ENCODE data around the gene EFCAB11.
"Not testable (repeated sequence)": the region's sequence is repeated elsewhere in the genome, so short reads cannot be mapped to it uniquely, and the experiment has no call there.

The EFCAB11 gene

GRCh38 chr14:89884761-89885160, 69.8 kb downstream of the EFCAB11 start:
- no peak overlapping the region for H3K9ac ChIP-seq (ENCODE audit: low read length)
- no peaks in the 10 kb centered on the region for H3F3A ChIP-seq (ENCODE audit: insufficient read depth, low read length)
- H3K79me2 ChIP-seq (ENCODE audit: insufficient read depth, low read length) = no peaks in the 10 kb centered on the region
- no peaks in the 10 kb centered on the region for H3K9me3 ChIP-seq (ENCODE audit: low read length)
- H3K4me1 ChIP-seq (ENCODE audit: insufficient read depth, low read length, severe bottlenecking) = no peaks in the 10 kb centered on the region
- H3K4me3 ChIP-seq (ENCODE audit: low read depth, low read length, poor library complexity, severe bottlenecking) = no peak overlapping the region
- no peaks in the 10 kb centered on the region for H3K36me3 ChIP-seq (ENCODE audit: insufficient read depth, low read length)
- no peaks in the 10 kb centered on the region for H3K9me2 ChIP-seq (ENCODE audit: low read depth, low read length)
- no peak overlapping the region for H3K27ac ChIP-seq (ENCODE audit: low read depth, low read length, poor library complexity, severe bottlenecking)
- TF ChIP-seq, protein P1, sequence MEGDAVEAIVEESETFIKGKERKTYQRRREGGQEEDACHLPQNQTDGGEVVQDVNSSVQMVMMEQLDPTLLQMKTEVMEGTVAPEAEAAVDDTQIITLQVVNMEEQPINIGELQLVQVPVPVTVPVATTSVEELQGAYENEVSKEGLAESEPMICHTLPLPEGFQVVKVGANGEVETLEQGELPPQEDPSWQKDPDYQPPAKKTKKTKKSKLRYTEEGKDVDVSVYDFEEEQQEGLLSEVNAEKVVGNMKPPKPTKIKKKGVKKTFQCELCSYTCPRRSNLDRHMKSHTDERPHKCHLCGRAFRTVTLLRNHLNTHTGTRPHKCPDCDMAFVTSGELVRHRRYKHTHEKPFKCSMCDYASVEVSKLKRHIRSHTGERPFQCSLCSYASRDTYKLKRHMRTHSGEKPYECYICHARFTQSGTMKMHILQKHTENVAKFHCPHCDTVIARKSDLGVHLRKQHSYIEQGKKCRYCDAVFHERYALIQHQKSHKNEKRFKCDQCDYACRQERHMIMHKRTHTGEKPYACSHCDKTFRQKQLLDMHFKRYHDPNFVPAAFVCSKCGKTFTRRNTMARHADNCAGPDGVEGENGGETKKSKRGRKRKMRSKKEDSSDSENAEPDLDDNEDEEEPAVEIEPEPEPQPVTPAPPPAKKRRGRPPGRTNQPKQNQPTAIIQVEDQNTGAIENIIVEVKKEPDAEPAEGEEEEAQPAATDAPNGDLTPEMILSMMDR (IDR thresholded peaks at IDR 0.05; ENCODE audit: low read length) = no peak
- no peak for TF ChIP-seq EZH2 (IDR thresholded peaks at IDR 0.05; ENCODE audit: borderline replicate concordance, low read length)
- H4K20me1 ChIP-seq (ENCODE audit: insufficient read depth, low read length) = no peaks in the 10 kb centered on the region
- H3K4me2 ChIP-seq (ENCODE audit: low read length) = no peak overlapping the region
- H3K27me3 ChIP-seq (ENCODE audit: insufficient read depth, low read length) = no peaks in the 10 kb centered on the region
- H2AFZ ChIP-seq (ENCODE audit: low read length) = no peak overlapping the region

GRCh38 chr14:89881839-89882238, 72.7 kb downstream of the EFCAB11 start:
- Histone ChIP-seq H3K4me3 (ENCODE audit: low read depth, low read length, poor library complexity, severe bottlenecking) (no peak overlapping the region), H3K9me2 (ENCODE audit: low read depth, low read length) (no peaks in the 10 kb centered on the region), H2AFZ (ENCODE audit: low read length) (no peak overlapping the region), H3K4me2 (ENCODE audit: low read length) (no peak overlapping the region), H3K79me2 (ENCODE audit: insufficient read depth, low read length) (no peaks in the 10 kb centered on the region), H3K4me1 (ENCODE audit: insufficient read depth, low read length, severe bottlenecking) (no peaks in the 10 kb centered on the region), H3K27me3 (ENCODE audit: insufficient read depth, low read length) (no peaks in the 10 kb centered on the region), H4K20me1 (ENCODE audit: insufficient read depth, low read length) (no peaks in the 10 kb centered on the region), H3K27ac (ENCODE audit: low read depth, low read length, poor library complexity, severe bottlenecking) (no peak overlapping the region), H3K36me3 (ENCODE audit: insufficient read depth, low read length) (no peaks in the 10 kb centered on the region), H3K9ac (ENCODE audit: low read length) (no peak overlapping the region), H3F3A (ENCODE audit: insufficient read depth, low read length) (no peaks in the 10 kb centered on the region), H3K9me3 (ENCODE audit: low read length) (no peaks in the 10 kb centered on the region)
- TF ChIP-seq EZH2 (IDR thresholded peaks at IDR 0.05; ENCODE audit: borderline replicate concordance, low read length) = no peak
- TF ChIP-seq, protein P1 (IDR thresholded peaks at IDR 0.05; ENCODE audit: low read length) = no peak

DNA sequence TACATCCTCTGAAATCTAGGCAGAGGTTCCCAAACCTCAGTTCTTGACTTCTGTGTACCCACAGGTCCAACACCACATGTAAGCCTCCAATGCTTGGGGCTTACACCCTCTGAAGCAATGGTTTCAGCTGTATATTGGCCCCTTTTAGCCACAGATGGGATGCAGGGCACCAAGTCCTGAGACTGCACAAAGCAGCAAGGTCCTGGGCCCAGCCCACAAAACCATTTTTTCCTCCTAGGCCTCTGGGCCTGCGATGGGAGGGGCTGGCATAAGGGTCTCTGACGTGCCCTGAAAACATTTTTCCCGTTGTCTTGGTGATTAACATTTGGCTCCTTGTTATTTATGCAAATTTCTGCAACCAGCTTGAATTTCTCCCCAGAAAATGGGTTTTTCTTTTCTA, 80.4 kb downstream of the EFCAB11 start:
- H3K9ac ChIP-seq (ENCODE audit: low read length); H3K9me3 ChIP-seq (ENCODE audit: low read length); H3K4me1 ChIP-seq (ENCODE audit: insufficient read depth, low read length, severe bottlenecking); H2AFZ ChIP-seq (ENCODE audit: low read length); H3K4me3 ChIP-seq (ENCODE audit: low read depth, low read length, poor library complexity, severe bottlenecking); H3K4me2 ChIP-seq (ENCODE audit: low read length); H3K9me2 ChIP-seq (ENCODE audit: low read depth, low read length); H4K20me1 ChIP-seq (ENCODE audit: insufficient read depth, low read length); H3K79me2 ChIP-seq (ENCODE audit: insufficient read depth, low read length); H3K27me3 ChIP-seq (ENCODE audit: insufficient read depth, low read length); H3K36me3 ChIP-seq (ENCODE audit: insufficient read depth, low read length); H3F3A ChIP-seq (ENCODE audit: insufficient read depth, low read length); H3K27ac ChIP-seq (ENCODE audit: low read depth, low read length, poor library complexity, severe bottlenecking): not testable (repeated sequence)

- Histone ChIP-seq H3K9me3 (ENCODE audit: low read length) (no peaks in the 10 kb centered on the region), H3K4me1 (ENCODE audit: insufficient read depth, low read length, severe bottlenecking) (no peaks in the 10 kb centered on the region), H3K4me3 (ENCODE audit: low read depth, low read length, poor library complexity, severe bottlenecking) (no peak overlapping the region), H3F3A (ENCODE audit: insufficient read depth, low read length) (no peaks in the 10 kb centered on the region), H2AFZ (ENCODE audit: low read length) (no peak overlapping the region), H3K9ac (ENCODE audit: low read length) (no peak overlapping the region), H3K79me2 (ENCODE audit: insufficient read depth, low read length) (no peaks in the 10 kb centered on the region), H3K27ac (ENCODE audit: low read depth, low read length, poor library complexity, severe bottlenecking) (no peak overlapping the region), H3K36me3 (ENCODE audit: insufficient read depth, low read length) (no peaks in the 10 kb centered on the region), H3K27me3 (ENCODE audit: insufficient read depth, low read length) (no peaks in the 10 kb centered on the region), H4K20me1 (ENCODE audit: insufficient read depth, low read length) (no peaks in the 10 kb centered on the region), H3K9me2 (ENCODE audit: low read depth, low read length) (no peaks in the 10 kb centered on the region), H3K4me2 (ENCODE audit: low read length) (no peak overlapping the region)
- TF ChIP-seq, protein P1 (IDR thresholded peaks at IDR 0.05; ENCODE audit: low read length) = no peak
- TF ChIP-seq EZH2 (IDR thresholded peaks at IDR 0.05; ENCODE audit: borderline replicate concordance, low read length) = no peak
These were observed 84.2 kb downstream of the EFCAB11 start for GRCh38 chr14:89870316-89870715.
